ENCODE results near the gene MRPL39. TPM values are rescaled to one million over a fixed set of nuclear protein-coding genes. Genes with fewer than 3 reads are reported as not detected.

Gene MRPL39
- total RNA-seq, 2 experiments from 2014 or later, result 71.7 to 73.6 TPM

DNA sequence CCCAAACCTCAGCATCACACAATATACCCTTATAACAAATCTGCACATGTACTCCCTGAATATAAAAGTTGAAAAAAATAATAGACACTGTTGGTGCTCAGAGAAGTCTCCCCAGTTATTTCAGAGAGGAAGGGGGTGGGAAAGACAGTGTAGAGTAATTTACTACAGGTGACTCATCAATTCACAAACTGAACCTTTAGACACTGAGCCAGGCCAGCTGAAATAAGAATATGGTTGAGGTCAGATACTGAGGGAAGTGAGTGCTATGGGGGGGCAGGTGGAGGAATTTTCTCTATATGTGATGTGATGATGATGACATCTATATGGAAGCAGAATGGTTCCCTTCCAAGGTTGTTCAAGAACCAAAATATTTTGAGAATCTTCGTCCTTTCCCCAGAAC, 50.1 kb downstream of the MRPL39 start:
- POLR2A ChIA-PET, result interaction anchor here (1.0 kb wide), 1 partner anchor 44 kb away, joined by 3 read pairs; no protein-coding TSS in a partner anchor
- CTCF ChIA-PET, result no interaction called here
- Mint-ChIP-seq H3K4me3 (no peak overlapping the region), H3K27me3 (no peaks in the 10 kb centered on the region), H3K36me3 (no peaks in the 10 kb centered on the region), H3K27ac (no peak overlapping the region), H3K4me1 (ENCODE audit: low read depth) (peaks cover 53% of the 10 kb centered on the region), H3K9me3 (no peaks in the 10 kb centered on the region)
- no peak for DNase-seq
- intact Hi-C loops (cut with micrococcal nuclease), result no loop called here

DNA sequence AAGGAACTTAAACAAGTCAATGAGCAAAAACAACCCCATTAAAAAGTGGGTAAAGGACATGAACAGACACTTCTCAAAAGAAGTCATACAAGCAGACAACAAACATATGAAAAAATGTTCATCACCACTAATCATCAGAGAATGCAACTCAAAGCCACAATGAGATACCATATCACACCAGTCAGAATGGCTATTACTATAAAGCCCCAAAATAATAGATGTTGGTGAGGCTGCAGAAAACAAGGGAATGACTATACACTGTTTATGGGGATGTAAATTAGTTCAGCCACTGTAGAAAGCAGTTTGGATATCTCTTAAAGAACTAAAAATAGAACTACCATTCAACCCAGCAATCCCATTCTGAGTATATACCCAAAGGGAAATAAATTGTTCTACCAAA, 51.2 kb downstream of the MRPL39 start:
- Mint-ChIP-seq H3K4me1 (ENCODE audit: low read depth) (peaks cover 53% of the 10 kb centered on the region), H3K9me3 (no peaks in the 10 kb centered on the region), H3K36me3 (no peaks in the 10 kb centered on the region), H3K4me3 (no peak overlapping the region), H3K27ac (peak overlapping the region; percentile 56), H3K27me3 (no peaks in the 10 kb centered on the region)
- DNase-seq, result no peak
- intact Hi-C loops (cut with micrococcal nuclease), result no loop called here
- ChIA-PET POLR2A (interaction anchor here (1.2 kb wide), 2 partner anchors 54 to 67 kb away, joined by 3 read pairs; no protein-coding TSS in a partner anchor), CTCF (no interaction called here)

DNA sequence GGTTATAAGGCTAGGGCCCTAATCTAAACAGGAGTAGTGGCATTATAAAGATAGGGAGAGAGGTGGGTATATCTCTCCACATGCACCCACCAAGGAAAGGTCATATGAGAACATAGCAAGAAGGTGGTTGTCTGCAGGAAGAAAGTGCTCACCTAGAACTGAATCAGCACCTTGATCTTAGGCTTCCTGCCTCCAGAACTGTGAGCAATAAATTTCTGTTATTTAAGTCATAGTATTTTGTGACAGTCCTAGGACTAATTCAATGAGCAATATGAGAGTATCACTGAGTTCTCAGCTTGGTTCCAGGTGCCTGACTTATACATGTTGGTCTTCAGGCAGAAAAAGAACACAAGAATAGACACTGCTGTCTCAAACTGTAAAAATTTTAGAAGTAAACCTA, 51.8 kb downstream of the MRPL39 start:
- ChIA-PET POLR2A (interaction anchor here (1.2 kb wide), 2 partner anchors 53 to 66 kb away, joined by 3 read pairs; no protein-coding TSS in a partner anchor), CTCF (no interaction called here)
- no peaks in the 10 kb centered on the region for H3K9me3 Mint-ChIP-seq
- peak overlapping the region; percentile 56 for H3K27ac Mint-ChIP-seq
- no peaks in the 10 kb centered on the region for H3K36me3 Mint-ChIP-seq
- intact Hi-C loops (cut with micrococcal nuclease), result no loop called here
- H3K4me3 Mint-ChIP-seq, result no peak overlapping the region
- DNase-seq, result no peak
- H3K4me1 Mint-ChIP-seq (ENCODE audit: low read depth), result peaks cover 53% of the 10 kb centered on the region
- H3K27me3 Mint-ChIP-seq, result no peaks in the 10 kb centered on the region

DNA sequence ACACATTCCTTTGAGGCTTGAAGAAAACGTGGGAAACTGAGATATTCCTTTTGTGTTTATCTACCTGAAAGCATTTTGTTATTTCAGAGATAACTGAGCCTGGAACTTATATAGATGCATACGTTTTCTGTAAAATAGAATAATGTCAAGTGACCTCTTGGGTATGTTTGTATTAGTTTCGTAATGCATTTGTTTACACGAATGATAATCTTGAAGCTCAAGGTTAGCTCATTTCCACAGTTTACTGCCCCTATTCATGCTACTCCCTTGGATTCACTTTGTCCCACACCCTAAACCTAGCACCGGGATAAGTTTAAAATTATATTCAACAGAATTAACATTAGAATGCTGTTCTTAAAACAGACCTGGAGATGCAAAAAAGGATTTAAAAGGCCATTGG, 54.4 kb downstream of the MRPL39 start:
- ChIA-PET POLR2A (interaction anchor here (0.7 to 1.2 kb wide), 3 partner anchors 9 to 16 kb away, joined by 3 to 7 read pairs (median 3); no protein-coding TSS in a partner anchor), CTCF (interaction anchor here (0.7 kb wide), 1 partner anchor 30 kb away, joined by 3 read pairs; no protein-coding TSS in a partner anchor)
- peaks cover 49% of the 10 kb centered on the region for H3K4me1 Mint-ChIP-seq (ENCODE audit: low read depth)
- no peaks in the 10 kb centered on the region for H3K27me3 Mint-ChIP-seq
- H3K4me3 Mint-ChIP-seq, result no peak overlapping the region
- no peak for DNase-seq
- intact Hi-C loops (cut with micrococcal nuclease), result no loop called here
- H3K36me3 Mint-ChIP-seq, result no peaks in the 10 kb centered on the region
- H3K27ac Mint-ChIP-seq, result no peak overlapping the region
- no peaks in the 10 kb centered on the region for H3K9me3 Mint-ChIP-seq

DNA sequence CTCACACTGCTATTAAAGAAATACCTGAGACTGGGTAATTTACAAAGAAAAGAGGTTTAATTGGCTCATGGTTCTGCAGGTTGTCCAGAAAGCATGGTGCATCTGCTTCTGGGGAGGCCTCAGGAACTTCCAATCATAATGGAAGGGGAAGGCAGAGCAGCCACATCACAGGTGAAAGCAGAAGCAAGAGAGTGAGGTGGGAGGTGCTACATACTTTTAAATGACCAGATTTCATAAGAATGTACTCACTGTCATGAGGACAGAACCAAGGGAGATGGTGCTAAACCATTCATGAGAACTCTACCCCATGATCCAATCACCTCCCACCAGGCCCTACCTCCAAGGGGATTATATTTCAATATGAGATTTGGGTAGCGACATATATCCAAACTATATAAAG, 55.7 kb downstream of the MRPL39 start:
- no peak overlapping the region for H3K27ac Mint-ChIP-seq
- intact Hi-C loops (cut with micrococcal nuclease), result no loop called here
- H3K4me1 Mint-ChIP-seq (ENCODE audit: low read depth), result peaks cover 39% of the 10 kb centered on the region
- ChIA-PET POLR2A (interaction anchor here (1.4 kb wide), 1 partner anchor 41 kb away, joined by 3 read pairs; no protein-coding TSS in a partner anchor), CTCF (no interaction called here)
- no peaks in the 10 kb centered on the region for H3K9me3 Mint-ChIP-seq
- H3K4me3 Mint-ChIP-seq, result no peak overlapping the region
- no peaks in the 10 kb centered on the region for H3K27me3 Mint-ChIP-seq
- no peaks in the 10 kb centered on the region for H3K36me3 Mint-ChIP-seq
- DNase-seq, result no peak

DNA sequence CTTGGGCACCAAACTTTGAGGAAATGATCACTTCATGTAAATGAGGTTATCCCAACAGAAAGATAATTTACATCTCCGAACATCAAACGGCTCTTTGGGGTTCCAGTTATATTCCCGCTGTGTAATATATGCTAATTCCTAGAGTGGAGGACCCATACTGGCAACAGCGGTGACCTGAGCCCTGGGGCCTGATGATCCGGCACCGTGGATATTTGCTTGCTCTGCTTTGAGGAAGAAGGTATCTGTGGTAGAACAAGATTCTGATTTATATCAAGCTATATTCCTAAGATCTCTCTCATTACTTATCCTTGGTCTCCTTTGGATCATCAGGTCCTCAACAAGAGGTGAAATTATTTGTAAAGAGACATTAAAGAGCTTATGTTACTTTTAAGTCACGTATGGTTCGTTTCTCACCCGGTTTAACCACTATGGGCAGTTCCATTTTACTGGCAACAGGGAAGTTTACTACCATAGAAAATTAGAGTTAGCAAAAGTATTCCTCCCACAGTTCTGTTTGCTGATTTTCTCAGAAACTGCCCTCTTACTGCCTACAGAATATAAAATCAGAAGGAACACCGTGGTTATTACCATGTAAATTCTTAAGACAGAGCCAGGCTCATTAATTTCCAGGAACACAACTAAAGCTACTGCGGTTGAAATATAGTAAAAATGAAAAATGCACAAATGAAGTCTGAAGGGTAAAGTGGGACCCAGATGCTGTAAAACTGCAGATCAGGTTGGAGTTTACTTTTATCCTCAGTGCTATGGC, 56.7 kb downstream of the MRPL39 start:
- intact Hi-C loops (cut with micrococcal nuclease), result no loop called here
- no peaks in the 10 kb centered on the region for H3K9me3 Mint-ChIP-seq
- no peaks in the 10 kb centered on the region for H3K27me3 Mint-ChIP-seq
- H3K4me3 Mint-ChIP-seq, result peak overlapping the region; percentile 36
- ChIA-PET POLR2A (interaction anchor here (0.9 to 1.4 kb wide), 5 partner anchors 10 to 63 kb away, joined by 3 to 6 read pairs (median 3); no protein-coding TSS in a partner anchor), CTCF (interaction anchor here (1.0 to 1.6 kb wide), 4 partner anchors 10 to 94 kb away, joined by 3 to 5 read pairs (median 3); no protein-coding TSS in a partner anchor)
- no peak for DNase-seq
- H3K4me1 Mint-ChIP-seq (ENCODE audit: low read depth), result peaks cover 31% of the 10 kb centered on the region
- no peaks in the 10 kb centered on the region for H3K36me3 Mint-ChIP-seq
- peak overlapping the region; percentile 47 for H3K27ac Mint-ChIP-seq

DNA sequence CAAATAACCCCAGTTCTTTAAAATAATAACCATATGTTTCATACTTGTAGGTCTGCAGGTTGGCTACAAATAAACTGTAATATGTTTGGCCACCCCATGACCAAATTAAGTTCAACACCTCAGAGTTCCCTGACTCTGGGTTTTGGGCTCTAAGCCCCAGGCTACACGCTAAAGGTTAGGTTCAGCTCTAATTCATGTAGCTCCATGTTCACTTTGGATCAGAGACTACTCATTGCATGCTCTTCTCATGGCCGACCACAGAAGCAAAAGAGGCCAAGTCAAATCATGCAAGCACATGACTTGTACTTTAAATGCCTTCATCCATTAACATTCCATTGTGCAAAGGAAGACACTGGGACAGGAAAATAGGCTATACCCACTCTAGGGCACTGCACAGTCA, 66.2 kb downstream of the MRPL39 start:
- Mint-ChIP-seq H3K9me3 (peaks cover 19% of the 10 kb centered on the region), H3K27ac (no peak overlapping the region), H3K4me3 (no peak overlapping the region), H3K27me3 (no peaks in the 10 kb centered on the region), H3K36me3 (peaks cover 5% of the 10 kb centered on the region), H3K4me1 (ENCODE audit: low read depth) (peaks cover 2% of the 10 kb centered on the region)
- ChIA-PET POLR2A (interaction anchor here (0.6 kb wide), 1 partner anchor 29 kb away, joined by 3 read pairs; no protein-coding TSS in a partner anchor), CTCF (interaction anchor here (1.0 kb wide), 1 partner anchor 155 kb away, joined by 3 read pairs; no protein-coding TSS in a partner anchor)
- intact Hi-C loops (cut with micrococcal nuclease), result no loop called here
- DNase-seq, result no peak

DNA sequence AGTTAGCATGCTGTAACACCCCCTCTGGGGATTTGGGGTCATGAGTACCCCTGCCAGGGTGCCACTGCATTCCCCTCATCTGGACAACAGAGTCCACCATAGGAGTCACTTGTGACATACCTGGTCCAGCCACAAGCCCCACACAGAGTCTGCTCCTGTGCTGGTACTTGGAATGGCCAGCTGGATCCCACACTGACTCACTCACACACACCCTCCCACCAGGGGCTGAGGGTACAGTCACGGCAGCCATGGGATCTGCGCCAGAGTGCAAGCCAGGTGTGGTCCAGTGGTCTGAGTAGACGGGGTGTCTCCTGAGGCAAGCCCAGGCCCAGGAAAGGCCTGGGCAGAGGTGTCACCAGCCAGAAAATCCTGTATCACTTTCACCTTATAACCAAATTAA, 67.7 kb downstream of the MRPL39 start:
- ChIA-PET POLR2A (no interaction called here), CTCF (no interaction called here)
- Mint-ChIP-seq H3K36me3 (peaks cover 5% of the 10 kb centered on the region), H3K4me1 (ENCODE audit: low read depth) (peaks cover 2% of the 10 kb centered on the region), H3K27me3 (no peaks in the 10 kb centered on the region), H3K27ac (no peak overlapping the region), H3K4me3 (no peak overlapping the region), H3K9me3 (peaks cover 19% of the 10 kb centered on the region)
- no peak for DNase-seq
- intact Hi-C loops (cut with micrococcal nuclease), result no loop called here

DNA sequence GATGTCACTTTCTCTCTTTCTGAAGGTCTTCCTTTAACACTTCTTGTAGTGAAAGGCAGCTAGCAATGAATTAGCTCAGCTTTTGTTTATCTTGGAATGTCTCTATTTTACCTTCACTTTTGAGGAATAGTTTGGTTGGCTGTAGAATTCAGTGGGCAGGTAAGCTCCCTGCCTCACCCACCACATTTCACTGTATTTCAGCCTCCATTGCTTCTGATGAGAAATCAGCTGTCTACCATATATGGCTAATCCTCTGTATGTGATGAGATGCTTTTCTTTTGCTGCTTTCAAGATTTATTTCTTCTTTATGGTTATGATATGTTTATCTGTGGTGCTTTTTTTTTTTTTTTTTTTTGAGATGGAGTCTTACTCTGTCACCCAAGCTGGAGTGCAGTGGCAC, 70.1 kb downstream of the MRPL39 start:
- H3K9me3 Mint-ChIP-seq, result peaks cover 19% of the 10 kb centered on the region
- CTCF ChIA-PET, result interaction anchor here (1.0 kb wide), 1 partner anchor 119 kb away, joined by 3 read pairs; no protein-coding TSS in a partner anchor
- peaks cover 5% of the 10 kb centered on the region for H3K36me3 Mint-ChIP-seq
- POLR2A ChIA-PET, result interaction anchor here (0.6 to 1.0 kb wide), 3 partner anchors 16 to 40 kb away, joined by 3 to 5 read pairs (median 3); no protein-coding TSS in a partner anchor
- DNase-seq, result no peak
- H3K4me1 Mint-ChIP-seq (ENCODE audit: low read depth), result peaks cover 2% of the 10 kb centered on the region
- H3K4me3 Mint-ChIP-seq, result no peak overlapping the region
- H3K27ac Mint-ChIP-seq, result no peak overlapping the region
- intact Hi-C loops (cut with micrococcal nuclease), result no loop called here
- no peaks in the 10 kb centered on the region for H3K27me3 Mint-ChIP-seq

DNA sequence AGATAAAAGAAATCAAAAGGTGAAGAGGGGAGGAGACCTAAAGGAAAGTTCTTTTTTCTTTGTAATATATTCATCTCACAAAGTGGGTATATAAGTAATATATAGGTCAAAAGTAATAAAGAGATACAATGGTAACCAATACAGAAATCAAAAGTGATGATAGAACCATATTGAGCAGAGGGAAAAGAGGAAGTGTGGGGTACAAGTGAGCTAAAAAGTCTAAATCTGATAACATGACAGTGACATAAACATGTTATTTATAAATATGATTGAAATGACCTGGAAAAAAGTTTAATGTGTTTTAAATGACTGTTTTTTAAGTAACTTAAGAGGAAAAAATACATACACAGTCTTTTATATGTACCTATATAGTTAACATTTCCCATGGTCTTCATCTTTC, 70.5 kb downstream of the MRPL39 start:
- POLR2A ChIA-PET, result interaction anchor here (0.6 to 1.0 kb wide), 3 partner anchors 16 to 40 kb away, joined by 3 to 5 read pairs (median 3); no protein-coding TSS in a partner anchor
- Mint-ChIP-seq H3K36me3 (peaks cover 5% of the 10 kb centered on the region), H3K4me1 (ENCODE audit: low read depth) (peaks cover 2% of the 10 kb centered on the region), H3K4me3 (no peak overlapping the region), H3K27ac (no peak overlapping the region), H3K9me3 (peaks cover 19% of the 10 kb centered on the region), H3K27me3 (no peaks in the 10 kb centered on the region)
- no peak for DNase-seq
- CTCF ChIA-PET, result interaction anchor here (1.0 kb wide), 1 partner anchor 118 kb away, joined by 3 read pairs; no protein-coding TSS in a partner anchor
- intact Hi-C loops (cut with micrococcal nuclease), result no loop called here

DNA sequence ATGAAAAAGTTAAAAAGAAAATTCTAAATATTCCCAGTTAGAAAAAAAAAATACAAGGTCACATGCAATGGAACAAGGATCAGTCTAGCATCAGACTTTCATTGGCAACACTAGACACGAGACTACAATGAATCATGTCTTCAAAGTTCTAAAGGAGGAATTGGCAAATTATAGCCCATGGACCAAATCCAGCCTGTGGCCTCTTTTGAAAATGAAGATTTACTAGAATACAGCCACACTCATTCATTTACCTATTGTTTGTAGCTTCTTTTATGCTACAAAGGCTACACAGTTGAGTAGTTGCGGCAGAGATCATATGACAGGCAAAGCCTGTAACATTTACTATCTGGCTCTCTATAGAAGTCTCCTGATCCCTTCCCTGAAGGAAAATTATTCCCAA, 71.4 kb downstream of the MRPL39 start:
- H3K4me1 Mint-ChIP-seq (ENCODE audit: low read depth), result peaks cover 2% of the 10 kb centered on the region
- peaks cover 5% of the 10 kb centered on the region for H3K36me3 Mint-ChIP-seq
- intact Hi-C loops (cut with micrococcal nuclease), result no loop called here
- peaks cover 19% of the 10 kb centered on the region for H3K9me3 Mint-ChIP-seq
- POLR2A ChIA-PET, result no interaction called here
- no peak overlapping the region for H3K4me3 Mint-ChIP-seq
- DNase-seq, result no peak
- no peak overlapping the region for H3K27ac Mint-ChIP-seq
- CTCF ChIA-PET, result no interaction called here
- no peaks in the 10 kb centered on the region for H3K27me3 Mint-ChIP-seq

Measured in activated CD4-positive, alpha-beta memory T cell treated with anti-CD3 and anti-CD28 coated beads for 36 hours (primary cell).